Vagina (tissue), 2 donors: ENCODE measurements around the gene OR10J1.

Source experiments
- POLR2A ChIP-seq, 2 donors: fragments of 450-650 bp; IDR thresholded peaks; one replicate each; pipeline ENCODE4 v1.6.1; 2017; ENCODE audit warnings: antibody characterized with exemption in 2 of 2, mild to moderate bottlenecking in 2 of 2, moderate library complexity in 2 of 2
- POLR2AphosphoS5 ChIP-seq, 2 donors: sonication (generic); formaldehyde crosslinking; IDR thresholded peaks; one replicate each; pipeline ENCODE4 v1.9.0; 2017; ENCODE audit warnings: antibody characterized with exemption in 2 of 2, mild to moderate bottlenecking in 2 of 2, low read depth in 1 of 2; ENCODE audit not compliant: insufficient read depth in 1 of 2
- TF ChIP-seq, protein P1 (sequence below), 3 experiments: fragments of 450-650 bp in 2 of 3; fragments of 200-600 bp in 1 of 3; sonication (generic) in 1 of 3; IDR thresholded peaks; one replicate each; pipeline ENCODE4 v1.5.1; 2017 to 2019; ENCODE audit warnings: antibody characterized with exemption in 3 of 3, mild to moderate bottlenecking in 2 of 3, moderate library complexity in 2 of 3

DNA sequence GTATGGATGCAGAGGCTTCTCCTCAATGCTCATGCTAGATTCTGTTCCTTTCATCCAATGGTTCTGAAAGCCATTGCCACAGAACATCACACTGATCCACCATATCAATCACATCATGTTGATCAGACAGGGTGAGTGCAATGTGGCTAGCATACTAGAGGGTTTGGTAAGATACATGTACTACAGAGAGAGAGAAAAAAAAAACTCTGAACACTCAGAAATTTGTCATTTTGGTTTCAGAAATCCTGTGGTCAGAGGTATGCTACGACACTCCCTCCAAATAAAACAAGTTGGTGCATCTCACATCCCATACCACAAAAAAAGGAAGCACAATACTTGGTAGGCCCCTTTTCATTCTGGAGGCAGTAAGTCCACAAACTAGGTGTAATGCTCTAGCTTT, 35.4 kb downstream of the OR10J1 start:
- no peak for TF ChIP-seq POLR2A (IDR thresholded peaks at IDR 0.05)
- TF ChIP-seq, protein P1, sequence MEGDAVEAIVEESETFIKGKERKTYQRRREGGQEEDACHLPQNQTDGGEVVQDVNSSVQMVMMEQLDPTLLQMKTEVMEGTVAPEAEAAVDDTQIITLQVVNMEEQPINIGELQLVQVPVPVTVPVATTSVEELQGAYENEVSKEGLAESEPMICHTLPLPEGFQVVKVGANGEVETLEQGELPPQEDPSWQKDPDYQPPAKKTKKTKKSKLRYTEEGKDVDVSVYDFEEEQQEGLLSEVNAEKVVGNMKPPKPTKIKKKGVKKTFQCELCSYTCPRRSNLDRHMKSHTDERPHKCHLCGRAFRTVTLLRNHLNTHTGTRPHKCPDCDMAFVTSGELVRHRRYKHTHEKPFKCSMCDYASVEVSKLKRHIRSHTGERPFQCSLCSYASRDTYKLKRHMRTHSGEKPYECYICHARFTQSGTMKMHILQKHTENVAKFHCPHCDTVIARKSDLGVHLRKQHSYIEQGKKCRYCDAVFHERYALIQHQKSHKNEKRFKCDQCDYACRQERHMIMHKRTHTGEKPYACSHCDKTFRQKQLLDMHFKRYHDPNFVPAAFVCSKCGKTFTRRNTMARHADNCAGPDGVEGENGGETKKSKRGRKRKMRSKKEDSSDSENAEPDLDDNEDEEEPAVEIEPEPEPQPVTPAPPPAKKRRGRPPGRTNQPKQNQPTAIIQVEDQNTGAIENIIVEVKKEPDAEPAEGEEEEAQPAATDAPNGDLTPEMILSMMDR (IDR thresholded peaks at IDR 0.05): no peak
- TF ChIP-seq POLR2AphosphoS5 (IDR thresholded peaks at IDR 0.05; ENCODE audit: insufficient read depth in 1 of 2, low read depth in 1 of 2): no peak
